HepG2 (cell line): ENCODE data around the gene MGAT2. TPM values are rescaled to one million over a fixed set of nuclear protein-coding genes. Genes with fewer than 3 reads are reported as not detected.

Source experiments
- BORCS8-MEF2B ChIP-seq: sonication (generic); formaldehyde crosslinking; IDR thresholded peaks from 2 replicates; pipeline ENCODE4 v1.8.0; 2022; ENCODE audit warnings: mild to moderate bottlenecking, missing genetic modification reagents
- BRD4 ChIP-seq: sonication (generic); formaldehyde crosslinking; IDR thresholded peaks from 2 replicates; pipeline ENCODE4 v1.4.0; 2020; ENCODE audit warnings: missing genetic modification reagents
- CC2D1A ChIP-seq: sonication (generic); formaldehyde crosslinking; IDR thresholded peaks from 2 replicates; pipeline ENCODE4 v1.8.1; 2023; ENCODE audit warnings: mild to moderate bottlenecking, missing genetic modification reagents
- HES4 ChIP-seq: sonication (generic); formaldehyde crosslinking; IDR thresholded peaks from 2 replicates; pipeline ENCODE4 v1.9.0; 2021; ENCODE audit warnings: mild to moderate bottlenecking, missing genetic modification reagents, borderline replicate concordance
- JUN ChIP-seq: sonication (generic); formaldehyde crosslinking; IDR thresholded peaks from 2 replicates; pipeline ENCODE4 v1.4.0; 2020; ENCODE audit warnings: mild to moderate bottlenecking, missing genetic modification reagents
- KDM3A ChIP-seq: IDR thresholded peaks from 2 replicates; pipeline ENCODE4 v1.6.1; 2018; ENCODE audit warnings: low read depth, missing compliant biosample characterization
- KLF6 ChIP-seq: IDR thresholded peaks from 2 replicates; pipeline ENCODE4 v1.8.0; 2016; ENCODE audit warnings: missing biosample characterization, missing genetic modification reagents
- MED13 ChIP-seq: sonication (generic); formaldehyde crosslinking; IDR thresholded peaks from 2 replicates; pipeline ENCODE4 v1.5.0; 2020; ENCODE audit warnings: missing genetic modification reagents
- MTA1 ChIP-seq: sonication (generic); formaldehyde crosslinking; IDR thresholded peaks from 2 replicates; pipeline ENCODE4 v1.4.0; 2020; ENCODE audit warnings: missing genetic modification reagents, mild to moderate bottlenecking, borderline replicate concordance
- NFYC ChIP-seq: IDR thresholded peaks from 2 replicates; pipeline ENCODE4 v1.6.1; 2016; ENCODE audit warnings: missing genetic modification reagents, missing compliant biosample characterization
- PHF8 ChIP-seq: sonication (generic); formaldehyde crosslinking; IDR thresholded peaks from 2 replicates; pipeline ENCODE4 v1.5.0; 2020; ENCODE audit warnings: missing genetic modification reagents
- POLR2A ChIP-seq, 2 experiments: IDR thresholded peaks; 2 replicates each; pipeline ENCODE4 v1.6.1; 2011; ENCODE audit warnings: low read depth in 2 of 2, low read length in 2 of 2, mild to moderate bottlenecking in 1 of 2, moderate library complexity in 1 of 2; ENCODE audit not compliant: insufficient read depth in 1 of 2
- SAP130 ChIP-seq: IDR thresholded peaks from 2 replicates; pipeline ENCODE4 v1.6.1; 2016; ENCODE audit warnings: low read depth
- SKI ChIP-seq: fragments of 450-650 bp; IDR thresholded peaks from one replicate; pipeline ENCODE4 v1.6.1; 2018; ENCODE audit warnings: mild to moderate bottlenecking; ENCODE audit not compliant: partially characterized antibody
- SMAD3 ChIP-seq: sonication (generic); formaldehyde crosslinking; IDR thresholded peaks from 2 replicates; pipeline ENCODE4 v1.4.0; 2020; ENCODE audit warnings: missing genetic modification reagents
- SNAPC2 ChIP-seq: sonication (generic); formaldehyde crosslinking; IDR thresholded peaks from 2 replicates; pipeline ENCODE4 v1.8.1; 2022; ENCODE audit warnings: mild to moderate bottlenecking, missing genetic modification reagents
- SP140L ChIP-seq: sonication (generic); formaldehyde crosslinking; IDR thresholded peaks from 2 replicates; pipeline ENCODE4 v1.4.0; 2020; ENCODE audit warnings: missing genetic modification reagents, borderline replicate concordance
- SRSF1 ChIP-seq: fragments of 200-400 bp; formaldehyde crosslinking; optimal IDR thresholded peaks from 2 replicates; pipeline ENCODE3; 2017; ENCODE audit warnings: mild to moderate bottlenecking, low read depth, low read length, moderate library complexity
- STAT5B ChIP-seq: sonication (generic); formaldehyde crosslinking; IDR thresholded peaks from 2 replicates; pipeline ENCODE4 v1.4.0; 2020; ENCODE audit warnings: missing genetic modification reagents
- ZBTB21 ChIP-seq: sonication (generic); formaldehyde crosslinking; IDR thresholded peaks from 2 replicates; pipeline ENCODE4 v1.4.0; 2020; ENCODE audit warnings: missing genetic modification reagents
- ZBTB43 ChIP-seq: sonication (generic); formaldehyde crosslinking; conservative IDR thresholded peaks from 2 replicates; pipeline ENCODE4 v1.4.0; 2020; ENCODE audit warnings: missing genetic modification reagents
- ZC3H13 ChIP-seq: sonication (generic); formaldehyde crosslinking; IDR thresholded peaks from 2 replicates; pipeline ENCODE4 v1.8.1; 2023; ENCODE audit warnings: mild to moderate bottlenecking, missing genetic modification reagents, moderate library complexity
- ZFP1 ChIP-seq: IDR thresholded peaks from 2 replicates; pipeline ENCODE4 v1.6.1; 2016
- ZNF33A ChIP-seq: sonication (generic); formaldehyde crosslinking; IDR thresholded peaks from 2 replicates; pipeline ENCODE4 v1.5.1; 2020; ENCODE audit warnings: missing genetic modification reagents, mild to moderate bottlenecking, moderate library complexity, borderline replicate concordance
- ZNF446 ChIP-seq: sonication (generic); formaldehyde crosslinking; IDR thresholded peaks from 2 replicates; pipeline ENCODE4 v1.5.0; 2020; ENCODE audit warnings: mild to moderate bottlenecking, missing genetic modification reagents
- ZNF746 ChIP-seq: sonication (generic); formaldehyde crosslinking; IDR thresholded peaks from 2 replicates; pipeline ENCODE4 v1.8.0; 2022; ENCODE audit warnings: mild to moderate bottlenecking, missing genetic modification reagents
- ZNF891 ChIP-seq: sonication (generic); formaldehyde crosslinking; IDR thresholded peaks from 2 replicates; pipeline ENCODE4 v1.5.0; 2020; ENCODE audit warnings: mild to moderate bottlenecking, missing genetic modification reagents
- polyA plus RNA-seq, 8 experiments: library from polyadenylated mRNA; depleted of rRNA in 3 of 8; stranded (reverse) in 7 of 8; unstranded in 1 of 8; fragments of >200 nt; fragmentation: Illumina TruSeq in 4 of 8; extraction: Trizol in 4 of 8; gene quantifications; 2 replicates each; pipeline versions ENCODE4 v1.2.1 to v1.2.3, GENCODE V29; 2011 to 2016; ENCODE audit warnings: low read depth in 4 of 8, missing spikeins in 1 of 8, mixed read lengths in 1 of 8; ENCODE audit not compliant: insufficient read depth in 1 of 8
- total RNA-seq, 5 experiments: library from RNA; depleted of rRNA; stranded (reverse); fragments of >200 nt; fragmentation: Illumina TruSeq; extraction: Trizol; gene quantifications; 2 replicates each; pipeline ENCODE4 v1.2.3, GENCODE V29; 2016; ENCODE audit warnings: low read depth in 1 of 5
- TF ChIP-seq, protein P1 (sequence below): sonication (generic); formaldehyde crosslinking; IDR thresholded peaks from 2 replicates; pipeline ENCODE4 v1.5.1; 2020; ENCODE audit warnings: missing genetic modification reagents, mild to moderate bottlenecking, borderline replicate concordance
- TF ChIP-seq, protein P2 (sequence below): IDR thresholded peaks from 2 replicates; pipeline ENCODE4 v1.6.1; 2016

Gene MGAT2
- total and polyA plus RNA-seq, 2 of the 13 experiments (the other 11 are each of a cell fraction or from before 2014, with no cell fraction given) = 12.9 to 51.9 TPM

DNA sequence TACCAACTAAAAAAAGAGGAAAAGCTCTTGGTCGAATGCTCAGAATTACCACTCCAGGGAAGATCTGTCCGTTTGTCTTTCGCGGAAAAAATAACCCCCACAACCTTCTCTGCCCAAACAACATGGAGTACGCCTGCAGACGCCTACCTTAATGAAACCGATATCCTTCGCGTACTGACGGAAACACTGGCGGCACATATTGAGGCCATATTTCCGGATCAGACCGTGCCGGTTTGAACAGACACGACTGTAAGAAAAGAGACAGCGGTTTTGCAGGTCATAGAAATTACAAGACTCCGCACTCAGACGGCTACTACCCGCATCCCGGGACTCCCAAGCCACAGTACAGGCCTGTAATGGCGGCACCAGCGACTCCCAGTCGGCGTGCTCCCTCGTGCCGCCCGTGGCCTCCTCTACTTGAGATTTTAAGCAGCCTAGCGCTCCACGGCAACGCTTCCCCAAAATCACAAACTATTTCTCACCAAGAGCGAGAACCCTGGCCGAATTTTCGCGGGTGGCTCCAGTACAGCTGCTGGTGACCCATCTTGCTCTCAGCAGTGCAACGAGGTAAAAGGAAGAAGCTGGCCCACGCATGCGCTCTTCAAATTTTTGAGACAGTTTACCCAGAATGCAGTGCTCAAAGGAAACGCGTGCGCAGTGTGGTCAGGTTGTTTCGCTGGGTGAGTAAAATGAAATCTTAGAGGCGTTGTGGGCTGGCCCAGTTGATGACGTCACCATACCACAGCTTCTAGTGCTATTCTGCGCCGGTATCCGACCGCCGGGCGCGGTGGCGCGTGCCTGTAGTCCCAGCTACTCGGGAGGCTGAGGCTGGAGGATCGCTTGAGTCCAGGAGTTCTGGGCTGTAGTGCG, 34.6 kb upstream of the MGAT2 start, which contains the start of gene RPS29 (continued):
- peak; percentile 36; the same call in 1 of the 2 replicates for TF ChIP-seq ZNF746 (CRISPR knock-in tag)
- TF ChIP-seq, protein P1, sequence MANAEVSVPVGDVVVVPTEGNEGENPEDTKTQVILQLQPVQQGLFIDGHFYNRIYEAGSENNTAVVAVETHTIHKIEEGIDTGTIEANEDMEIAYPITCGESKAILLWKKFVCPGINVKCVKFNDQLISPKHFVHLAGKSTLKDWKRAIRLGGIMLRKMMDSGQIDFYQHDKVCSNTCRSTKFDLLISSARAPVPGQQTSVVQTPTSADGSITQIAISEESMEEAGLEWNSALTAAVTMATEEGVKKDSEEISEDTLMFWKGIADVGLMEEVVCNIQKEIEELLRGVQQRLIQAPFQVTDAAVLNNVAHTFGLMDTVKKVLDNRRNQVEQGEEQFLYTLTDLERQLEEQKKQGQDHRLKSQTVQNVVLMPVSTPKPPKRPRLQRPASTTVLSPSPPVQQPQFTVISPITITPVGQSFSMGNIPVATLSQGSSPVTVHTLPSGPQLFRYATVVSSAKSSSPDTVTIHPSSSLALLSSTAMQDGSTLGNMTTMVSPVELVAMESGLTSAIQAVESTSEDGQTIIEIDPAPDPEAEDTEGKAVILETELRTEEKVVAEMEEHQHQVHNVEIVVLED (CRISPR knock-in tag) = no peak; the same call in 1 of the 2 replicates
- no peak for TF ChIP-seq ZNF446
- TF ChIP-seq BORCS8-MEF2B (CRISPR knock-in tag) = peak; percentile 87; the same call in 1 of the 2 replicates
- peak; percentile 62; the same call in 1 of the 2 replicates for TF ChIP-seq ZC3H13 (CRISPR knock-in tag)
- TF ChIP-seq SRSF1 = no peak
- peak; percentile 45; the same call in 1 of the 2 replicates for TF ChIP-seq ZNF891 (CRISPR knock-in tag)
- TF ChIP-seq POLR2A (IDR thresholded peaks at IDR 0.05; ENCODE audit: insufficient read depth in 1 of 2, low read depth in 2 of 2, low read length in 2 of 2) = peak; percentile 89 to 98
- TF ChIP-seq MED13 = peak; percentile 77
- TF ChIP-seq SKI = peak; percentile 19
- 0 out of 2 replicates have a peak, but pooled peaks have one; percentile 18 for TF ChIP-seq ZNF33A (CRISPR knock-in tag)
- 0 out of 2 replicates have a peak, but pooled peaks have one; percentile 65 for TF ChIP-seq KDM3A (CRISPR knock-in tag)
- peak; percentile 91 for TF ChIP-seq JUN (CRISPR knock-in tag)
- 0 out of 2 replicates have a peak, but pooled peaks have one; percentile 19 for TF ChIP-seq HES4 (CRISPR knock-in tag)
- TF ChIP-seq MTA1 (CRISPR knock-in tag) = peak; percentile 73; the same call in 1 of the 2 replicates
- peak; percentile 46; the same call in 1 of the 2 replicates for TF ChIP-seq BRD4 (CRISPR knock-in tag)
- TF ChIP-seq, protein P2, sequence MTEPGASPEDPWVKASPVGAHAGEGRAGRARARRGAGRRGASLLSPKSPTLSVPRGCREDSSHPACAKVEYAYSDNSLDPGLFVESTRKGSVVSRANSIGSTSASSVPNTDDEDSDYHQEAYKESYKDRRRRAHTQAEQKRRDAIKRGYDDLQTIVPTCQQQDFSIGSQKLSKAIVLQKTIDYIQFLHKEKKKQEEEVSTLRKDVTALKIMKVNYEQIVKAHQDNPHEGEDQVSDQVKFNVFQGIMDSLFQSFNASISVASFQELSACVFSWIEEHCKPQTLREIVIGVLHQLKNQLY (CRISPR knock-in tag) = peak; percentile 17; the same call in 1 of the 2 replicates
- peak; percentile 71 for TF ChIP-seq SAP130 (CRISPR knock-in tag)
- TF ChIP-seq SNAPC2 (CRISPR knock-in tag) = 0 out of 2 replicates have a peak, but pooled peaks have one; percentile 22
- 0 out of 2 replicates have a peak, but pooled peaks have one; percentile 46 for TF ChIP-seq SMAD3 (CRISPR knock-in tag)
- peak; percentile 76 for TF ChIP-seq KLF6 (CRISPR knock-in tag)
- peak; percentile 92 for TF ChIP-seq ZFP1 (CRISPR knock-in tag)
- peak; percentile 30; the same call in 1 of the 2 replicates for TF ChIP-seq NFYC (CRISPR knock-in tag)
- TF ChIP-seq ZBTB43 = no peak
- 0 out of 2 replicates have a peak, but pooled peaks have one; percentile 69 for TF ChIP-seq ZBTB21
- TF ChIP-seq SP140L = 0 out of 2 replicates have a peak, but pooled peaks have one; percentile 41
- TF ChIP-seq STAT5B (CRISPR knock-in tag) = no peak
- peak; percentile 95 for TF ChIP-seq PHF8 (CRISPR knock-in tag)
- TF ChIP-seq CC2D1A (CRISPR knock-in tag) = no peak
